ENCODE results near the gene SLC37A3.

- TF ChIP-seq CTCF (IDR thresholded peaks at IDR 0.05; ENCODE audit: poor library complexity) (no peak), EZH2 (IDR thresholded peaks at IDR 0.05; ENCODE audit: borderline replicate concordance) (no peak)
These were observed 5.7 kb upstream of the SLC37A3 start, which contains the start of gene RAB19 for GRCh38 chr7:140403878-140404564.
